Activated CD4-positive, alpha-beta T cell treated with anti-CD3 and anti-CD28 coated beads for 24 hours (primary cell): ENCODE results near the gene PDE4D.
"Not testable (repeated sequence)": the region's sequence is repeated elsewhere in the genome, so short reads cannot be mapped to it uniquely, and the experiment has no call there.

Source experiments
- DNase-seq, 2 donors: peaks; one replicate each; pipeline ENCODE4 v3.0.0-alpha.2; 2020; ENCODE audit warnings: low read depth in 2 of 2

PDE4D gene

GRCh38 chr5:59609501-59610265 lies 283.8 kb downstream of the PDE4D start:
- DNase-seq: no peak

- no peak for DNase-seq
These were observed 284.8 kb downstream of the PDE4D start for GRCh38 chr5:59608745-59609144.

- no peak for DNase-seq
These were observed 286.3 kb downstream of the PDE4D start for GRCh38 chr5:59607138-59607765.

DNA sequence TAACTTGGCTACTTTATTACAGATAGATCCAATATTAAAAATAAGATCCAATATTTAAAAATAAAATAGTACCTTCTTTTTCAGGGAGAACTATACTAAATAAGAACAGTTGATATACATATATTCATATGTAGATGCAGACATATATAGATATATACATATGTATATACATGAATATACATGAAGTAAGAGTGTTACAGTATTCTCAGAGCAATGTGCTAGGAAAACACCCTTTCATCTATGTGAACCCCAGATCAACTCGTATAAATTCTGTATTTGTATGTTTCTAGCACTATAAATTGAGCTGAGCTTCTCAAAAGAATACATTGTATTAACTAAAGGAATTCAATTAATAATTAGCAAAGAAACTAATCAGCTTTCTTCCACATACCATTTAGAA lies 287.6 kb downstream of the PDE4D start:
- DNase-seq: no peak

DNA sequence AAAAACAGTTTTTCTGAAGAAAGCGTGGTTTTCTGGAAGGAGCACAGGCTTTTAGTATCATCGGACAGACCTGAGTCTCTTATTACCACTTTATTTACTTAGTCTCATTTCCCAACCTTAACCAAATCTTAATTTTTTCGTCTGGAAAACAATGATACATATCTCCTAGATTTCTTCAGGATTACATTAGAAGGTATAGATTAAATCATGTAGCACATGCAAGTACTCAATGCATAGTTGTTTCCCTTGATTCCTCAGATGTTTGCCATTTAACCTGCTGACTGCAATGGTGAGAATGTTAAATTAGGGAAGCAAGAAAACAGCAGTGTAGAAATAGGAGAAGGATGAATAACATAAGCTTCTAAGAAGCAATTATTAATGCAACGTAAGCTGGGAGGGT lies 289.4 kb downstream of the PDE4D start:
- no peak for DNase-seq

GRCh38 chr5:59600998-59601397 lies 292.5 kb downstream of the PDE4D start:
- no peak for DNase-seq

DNA sequence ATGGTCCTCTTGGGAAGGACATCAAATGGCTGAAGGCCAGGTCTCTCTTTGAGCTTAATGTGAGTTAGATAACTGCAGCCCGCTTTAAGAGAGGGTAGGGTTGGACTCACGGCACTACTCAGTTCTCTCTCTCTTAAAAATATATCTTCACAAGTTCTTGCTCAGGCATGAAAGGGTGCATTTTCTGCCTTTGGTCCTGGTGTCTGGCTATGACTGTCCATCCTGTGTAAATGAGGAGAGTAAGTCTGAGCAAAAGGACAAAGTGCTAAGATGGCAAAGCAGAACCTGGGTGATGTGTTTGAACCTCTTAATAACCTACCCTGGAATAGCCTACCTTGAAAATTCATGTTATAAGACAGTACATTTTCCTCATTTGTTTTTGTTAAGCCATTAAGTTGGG lies 293.4 kb downstream of the PDE4D start:
- DNase-seq: no peak

GRCh38 chr5:59599729-59600128 lies 293.8 kb downstream of the PDE4D start:
- no peak for DNase-seq

DNA sequence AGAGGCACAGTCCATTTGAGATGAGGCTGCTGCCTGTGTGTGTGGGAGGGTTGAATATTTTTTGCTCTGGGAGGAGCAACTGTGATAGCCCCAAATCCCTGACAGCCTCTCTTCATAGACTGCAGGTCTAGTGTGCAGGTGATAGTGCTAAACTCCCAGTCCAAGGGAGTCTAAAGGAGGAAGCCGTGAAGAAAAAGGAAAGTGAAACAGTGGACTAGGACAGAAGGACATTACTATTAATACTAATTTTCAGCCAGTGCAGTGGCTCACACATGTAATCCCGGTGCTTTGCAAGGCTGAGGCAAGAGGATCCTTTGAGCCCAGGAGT lies 295.0 kb downstream of the PDE4D start:
- DNase-seq: no peak

DNA sequence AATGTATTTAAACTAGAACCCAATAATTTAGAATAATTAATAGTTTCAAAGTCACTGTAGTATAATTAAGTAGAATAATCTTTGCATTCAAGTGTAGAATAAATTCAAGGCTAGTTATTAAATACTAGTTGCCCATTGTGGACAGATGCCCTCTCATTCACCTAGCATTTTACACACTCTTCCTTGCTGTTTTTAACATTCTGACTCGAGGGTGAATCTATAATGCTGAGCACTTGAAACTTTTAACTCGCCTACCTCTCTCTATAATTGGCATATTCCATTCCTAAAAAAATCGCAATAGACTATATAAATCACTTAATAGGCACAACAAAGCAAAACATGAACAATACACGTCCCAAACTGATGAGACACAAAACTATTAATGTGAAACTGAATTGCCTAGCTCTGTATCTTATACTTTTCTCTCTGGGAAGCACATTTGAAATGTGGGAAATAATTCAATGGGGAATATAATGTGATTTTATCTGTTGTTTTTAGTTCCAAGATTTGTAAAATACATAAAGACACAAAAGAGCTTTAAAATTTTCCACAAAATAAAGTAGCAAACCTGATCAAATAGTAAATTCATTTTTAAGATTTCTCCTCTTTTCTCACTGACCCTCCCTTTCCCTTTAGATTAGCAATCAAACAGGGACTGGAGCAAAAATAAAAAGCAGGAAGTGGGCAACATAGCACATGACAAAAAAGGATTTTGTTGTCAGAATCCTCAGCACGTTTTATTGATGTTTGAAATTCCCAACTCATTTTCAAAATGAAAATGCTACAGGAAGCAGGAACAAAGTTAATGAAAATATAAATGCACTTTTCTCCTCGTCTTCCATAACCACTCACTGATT lies 295.6 kb downstream of the PDE4D start:
- DNase-seq: no peak

- no peak for DNase-seq
These were observed 296.8 kb downstream of the PDE4D start for GRCh38 chr5:59596586-59597350.

GRCh38 chr5:59594118-59594517 lies 299.4 kb downstream of the PDE4D start:
- not testable (repeated sequence) for DNase-seq

DNA sequence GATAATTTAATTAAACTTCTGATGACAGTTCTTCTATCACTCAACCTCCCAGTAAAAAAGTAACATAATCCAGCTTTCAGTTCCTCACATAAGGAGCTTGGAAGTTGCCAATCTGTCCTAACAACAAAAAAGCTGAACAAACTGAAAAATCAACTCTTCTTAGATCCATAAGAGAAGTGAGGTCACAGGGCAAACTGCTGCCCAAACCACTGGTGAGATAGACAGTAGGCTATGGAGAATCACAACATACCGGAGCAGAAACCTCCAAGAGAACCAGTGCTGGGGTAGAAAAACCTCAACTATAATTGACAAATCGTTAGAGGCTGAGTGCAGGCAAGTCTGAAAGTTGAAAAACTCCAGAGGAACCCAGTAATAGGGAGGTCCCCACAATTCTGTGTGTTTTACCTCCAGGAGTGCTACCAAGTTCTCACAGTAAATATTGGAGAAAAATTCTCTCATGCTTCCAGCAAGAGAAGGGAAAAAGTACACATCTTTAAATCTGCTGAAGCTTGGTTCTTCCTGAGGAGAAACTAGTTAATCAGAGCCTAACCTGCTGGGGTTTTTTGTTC lies 300.0 kb downstream of the PDE4D start:
- DNase-seq: no peak

- DNase-seq: no peak
These were observed 301.4 kb downstream of the PDE4D start for GRCh38 chr5:59592101-59592500.

DNA sequence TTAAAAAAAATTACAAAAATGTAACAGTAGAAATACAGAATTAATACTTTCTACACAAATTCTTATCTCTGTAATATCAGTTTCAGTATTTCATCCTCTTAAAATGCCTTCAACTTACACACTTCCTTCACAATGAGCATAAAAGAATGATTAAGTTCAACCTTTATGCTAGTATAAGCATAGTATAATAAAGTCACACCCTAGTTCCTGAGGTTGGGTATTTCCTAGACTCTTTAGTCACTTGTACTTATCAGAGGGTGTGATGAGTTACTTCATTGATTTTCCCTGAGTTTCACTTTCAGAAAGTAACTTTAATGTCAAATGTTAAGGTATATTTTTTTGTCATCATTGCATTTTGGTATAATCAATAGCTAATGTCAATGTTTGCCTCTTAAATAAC lies 302.4 kb downstream of the PDE4D start:
- DNase-seq: no peak

GRCh38 chr5:59588922-59589321 lies 304.6 kb downstream of the PDE4D start:
- no peak for DNase-seq

- no peak for DNase-seq
These were observed 305.8 kb downstream of the PDE4D start for GRCh38 chr5:59587489-59588337.

DNA sequence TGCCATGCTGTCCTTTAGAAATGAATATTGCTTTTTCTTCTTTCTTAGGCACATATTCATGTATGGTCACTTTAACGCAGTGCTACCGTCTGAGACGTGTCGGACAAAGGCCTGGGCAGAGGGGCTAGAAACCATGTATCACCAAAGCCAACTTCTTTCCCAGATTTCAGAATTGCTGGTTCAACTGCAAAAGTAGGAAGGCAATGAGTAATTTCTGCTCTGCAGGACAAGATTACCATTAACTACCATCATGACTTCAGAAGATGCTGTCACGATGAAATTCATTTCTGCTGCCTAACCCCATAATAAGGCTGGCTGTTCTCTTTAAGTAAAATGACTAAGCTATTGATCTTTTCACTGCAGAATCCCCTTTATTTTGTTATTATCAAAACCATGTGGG lies 306.7 kb downstream of the PDE4D start:
- no peak for DNase-seq

DNA sequence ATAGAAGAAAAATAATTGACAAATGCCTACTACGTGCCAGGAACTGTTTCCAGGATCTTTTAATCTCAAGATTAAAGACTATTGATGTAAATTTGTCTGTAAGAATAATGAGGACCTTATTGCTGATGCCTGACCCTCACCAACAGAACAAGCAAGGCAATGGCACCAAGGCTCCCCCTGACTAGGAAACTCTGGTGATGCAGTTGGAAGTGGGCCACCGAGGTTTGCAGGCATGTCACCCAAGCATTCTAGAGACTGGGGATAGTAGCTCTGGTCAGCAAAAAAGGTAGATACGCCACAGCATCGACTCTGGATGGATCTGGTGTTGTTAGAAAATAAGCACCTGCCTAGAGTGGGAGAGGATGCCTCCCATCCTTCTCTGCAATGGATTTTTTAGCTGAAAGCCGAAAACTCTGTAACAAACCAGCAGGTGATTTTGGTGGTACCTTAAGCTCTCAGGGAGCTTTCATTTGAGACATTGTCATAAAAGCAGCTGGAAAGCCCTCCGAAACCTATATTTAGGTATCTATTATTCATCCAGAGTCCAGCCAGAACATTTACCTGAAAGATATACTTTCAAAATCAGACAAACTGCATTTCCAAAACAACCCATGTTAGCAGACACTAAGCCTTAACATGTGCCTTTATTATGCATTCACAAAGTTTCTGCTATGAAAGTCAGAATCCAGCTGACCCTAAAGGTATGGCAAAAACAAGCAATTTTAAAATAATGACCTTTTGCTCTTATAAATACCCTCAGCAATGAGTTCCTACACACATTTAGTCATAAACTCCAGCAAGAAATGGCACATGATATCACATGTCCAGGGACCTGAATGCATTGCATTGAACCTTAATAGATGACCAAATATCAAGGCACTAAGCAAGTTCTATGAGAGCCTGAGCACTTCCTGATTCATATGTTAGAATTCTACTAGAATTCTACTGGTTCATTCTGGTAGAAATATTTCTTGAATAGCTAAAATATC lies 308.4 kb downstream of the PDE4D start:
- DNase-seq: no peak
